H1 (cell line): ENCODE results near the gene ADGRF1. TPM values are rescaled to one million over a fixed set of nuclear protein-coding genes. Genes with fewer than 3 reads are reported as not detected.

Experiments
- RXRA ChIP-seq: IDR thresholded peaks from 2 replicates; pipeline ENCODE4 v1.6.1; 2011; ENCODE audit warnings: low read depth, mild to moderate bottlenecking, low read length, moderate library complexity; ENCODE audit not compliant: insufficient read depth
- polyA plus RNA-seq, 7 experiments: library from polyadenylated mRNA; depleted of rRNA in 3 of 7; stranded (reverse) in 5 of 7; unstranded in 2 of 7; fragments of >200 nt in 5 of 7; fragments of 200-250 nt in 2 of 7; gene quantifications; 1 replicate in 5 of 7; 2 replicates in 1 of 7; 4 replicates in 1 of 7; pipeline versions ENCODE4 v1.2.1 to v1.2.3, GENCODE V29; 2011 to 2013; ENCODE audit warnings: missing spikeins in 2 of 7, mixed read lengths in 2 of 7
- total RNA-seq: library from RNA; stranded (reverse); fragmentation: NEBNext Ultra II Directional; extraction: Animal tissue kit (Norgen Biotek cat#: 25700); gene quantifications from 2 replicates; pipeline ENCODE4 v1.2.1, GENCODE V29; 2021

ADGRF1 gene
- total and polyA plus RNA-seq, 2 of the 8 experiments (the other 6 are each of a cell fraction or from before 2014, with no cell fraction given), result not detected

GRCh38 chr6:47059216-47059885 lies 17.2 kb upstream of the ADGRF1 start (continued):
- no peak for TF ChIP-seq RXRA
- TF ChIP-seq, all 59 proteins: peak for 0
